ENCODE results near the gene MAJIN.
"Not testable (repeated sequence)": the region's sequence is repeated elsewhere in the genome, so short reads cannot be mapped to it uniquely, and the experiment has no call there.

The MAJIN gene

GRCh38 chr11:64989416-64989815 lies 17.5 kb upstream of the MAJIN start:
- no peak for DNase-seq

GRCh38 chr11:64987998-64988854 lies 16.3 kb upstream of the MAJIN start:
- no peak for DNase-seq

- not testable (repeated sequence) for DNase-seq
These were observed 11.4 kb upstream of the MAJIN start for GRCh38 chr11:64983339-64983738.

- DNase-seq, result no peak
These were observed 4.7 kb upstream of the MAJIN start for GRCh38 chr11:64976651-64977050.

GRCh38 chr11:64974124-64974523 lies 2.2 kb upstream of the MAJIN start:
- DNase-seq, result no peak

- no peak for DNase-seq
These were observed 1.2 kb downstream of the MAJIN start for GRCh38 chr11:64970731-64971151.

GRCh38 chr11:64969209-64969608 lies 2.7 kb downstream of the MAJIN start:
- DNase-seq, result no peak

GRCh38 chr11:64967375-64967774 lies 4.5 kb downstream of the MAJIN start:
- DNase-seq, result no peak

- no peak for DNase-seq
These were observed 8.8 kb downstream of the MAJIN start for GRCh38 chr11:64963072-64963631.

- DNase-seq, result no peak
These were observed 11.2 kb downstream of the MAJIN start for GRCh38 chr11:64960719-64961118.

- no peak for DNase-seq
These were observed 12.4 kb downstream of the MAJIN start for GRCh38 chr11:64959498-64959897.

- DNase-seq, result no peak
These were observed 17.7 kb downstream of the MAJIN start for GRCh38 chr11:64954201-64954600.

GRCh38 chr11:64951529-64951928 lies 20.4 kb downstream of the MAJIN start:
- DNase-seq, result no peak

GRCh38 chr11:64947208-64947814 lies 24.6 kb downstream of the MAJIN start:
- no peak for DNase-seq

- no peak for DNase-seq
These were observed 35.4 kb downstream of the MAJIN start for GRCh38 chr11:64936539-64936938.

- DNase-seq, result no peak
These were observed 36.4 kb downstream of the MAJIN start, which contains the start of gene GPHA2 for GRCh38 chr11:64935359-64936081. Gene GPHA2 (minus strand): TSS chr11:64935893. CDS start chr11:64935460, 433 bp downstream.

GRCh38 chr11:64934682-64935358 lies 37.1 kb downstream of the MAJIN start:
- no peak for DNase-seq

GRCh38 chr11:64933935-64934681 lies 37.8 kb downstream of the MAJIN start:
- DNase-seq, result no peak

- no peak for DNase-seq
These were observed 38.5 kb downstream of the MAJIN start for GRCh38 chr11:64933213-64933934.

GRCh38 chr11:64932324-64932723 lies 39.6 kb downstream of the MAJIN start:
- DNase-seq, result no peak

- no peak for DNase-seq
These were observed 40.6 kb downstream of the MAJIN start for GRCh38 chr11:64931290-64931689.

Measured in GF-D8 (cell line).